Natural killer cell treated with Interleukin-12 subunit alpha and Interleukin-12 subunit beta and Interleukin-15 and Interleukin-18, amount 100 ng/mL, for 72 hours (primary cell): ENCODE measurements around the gene PTPN3. TPM values are rescaled to one million over a fixed set of nuclear protein-coding genes. Genes with fewer than 3 reads are reported as not detected.

Experiments used
- ATAC-seq, 2 donors: fragments of 150-1000 bp; cut with Tn5 transposase in 1 of 2; sonication (Bioruptor Pico), chemical (Tn5 transposase) in 1 of 2; 2 replicates each; pipeline ENCODE4 v1.10.0; 2021
- DNase-seq: peaks from one replicate; pipeline ENCODE4 v3.0.0; 2022; ENCODE audit warnings: low spot score
- H3K27ac Mint-ChIP-seq, 2 donors: 1 replicate in 1 of 2; 2 replicates in 1 of 2; pipeline ENCODE4 v1.8.0; 2022; ENCODE audit warnings: mixed read lengths in 2 of 2, mild to moderate bottlenecking in 1 of 2, moderate library complexity in 1 of 2
- H3K27me3 Mint-ChIP-seq, 2 donors: 1 replicate in 1 of 2; 2 replicates in 1 of 2; pipeline ENCODE4 v1.8.0; 2022; ENCODE audit warnings: mixed read lengths in 2 of 2
- H3K36me3 Mint-ChIP-seq: one replicate; pipeline ENCODE4 v1.8.0; 2022; ENCODE audit warnings: mixed read lengths
- H3K4me1 Mint-ChIP-seq, 2 donors: 1 replicate in 1 of 2; 2 replicates in 1 of 2; pipeline ENCODE4 v1.8.0; 2022; ENCODE audit warnings: low read depth in 2 of 2, mixed read lengths in 2 of 2, mild to moderate bottlenecking in 1 of 2
- H3K4me3 Mint-ChIP-seq: one replicate; pipeline ENCODE4 v1.8.0; 2022; ENCODE audit warnings: mixed read lengths
- H3K9me3 Mint-ChIP-seq: 2 replicates; pipeline ENCODE4 v1.8.0; 2022; ENCODE audit warnings: mixed read lengths
- total RNA-seq, 2 donors: library from RNA; stranded (reverse); gene quantifications; one replicate each; pipeline ENCODE4 v1.2.3, GENCODE V29; 2022

PTPN3 gene
- total RNA-seq, 2 donors from 2014 or later, result 0.12 to 0.81 TPM

DNA sequence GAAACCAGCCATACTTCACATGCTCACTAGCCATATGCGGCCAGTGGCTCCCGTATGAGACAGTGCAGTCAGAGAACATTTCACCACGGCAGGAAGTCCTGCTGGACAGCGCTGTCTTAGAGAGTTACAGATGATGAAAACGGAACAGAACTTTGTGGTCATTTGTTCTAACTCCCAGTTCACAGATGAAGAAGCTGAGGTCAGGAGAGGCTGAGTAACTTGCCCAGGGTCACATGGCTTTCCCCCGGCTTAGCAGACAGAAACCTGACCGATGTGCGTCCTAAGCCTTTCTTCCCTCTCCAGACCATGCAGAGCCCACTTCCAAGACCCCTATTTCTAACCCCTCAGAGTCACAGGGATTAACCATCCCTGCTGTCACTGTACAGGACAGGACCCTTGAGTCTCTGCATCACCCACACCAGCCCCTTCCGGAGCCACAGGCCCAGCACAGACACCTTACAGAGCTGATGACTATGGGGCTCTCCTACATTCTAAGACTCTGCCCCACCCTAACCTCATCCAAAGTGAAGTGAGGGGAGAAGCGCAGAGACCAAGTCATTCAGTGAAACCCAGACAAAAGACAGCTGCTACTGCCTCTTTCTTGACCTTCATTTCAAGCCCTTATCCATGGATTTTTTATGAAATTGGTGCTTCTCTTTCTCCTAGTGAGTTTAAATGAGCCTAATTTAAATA, 86.9 kb downstream of the PTPN3 start:
- Mint-ChIP-seq H3K36me3 (no peaks in the 10 kb centered on the region), H3K27ac (peak overlapping the region in 1 of 2 donors; percentile 27), H3K27me3 (peaks cover 15 to 17% of the 10 kb centered on the region in 2 donors), H3K4me3 (peak overlapping the region; percentile 55), H3K4me1 (no peaks in the 10 kb centered on the region), H3K9me3 (no peaks in the 10 kb centered on the region)
- no peak for DNase-seq
- ATAC-seq, result peak; percentile 40 to 70

- DNase-seq (no peak), ATAC-seq (no peak)
- Mint-ChIP-seq H3K9me3 (no peaks in the 10 kb centered on the region), H3K27ac (no peak overlapping the region), H3K27me3 (peaks cover 9 to 10% of the 10 kb centered on the region in 2 donors), H3K4me1 (no peaks in the 10 kb centered on the region), H3K36me3 (no peaks in the 10 kb centered on the region), H3K4me3 (no peak overlapping the region)
Measured at GRCh38 chr9:109409773-109410397, 88.2 kb downstream of the PTPN3 start.

DNA sequence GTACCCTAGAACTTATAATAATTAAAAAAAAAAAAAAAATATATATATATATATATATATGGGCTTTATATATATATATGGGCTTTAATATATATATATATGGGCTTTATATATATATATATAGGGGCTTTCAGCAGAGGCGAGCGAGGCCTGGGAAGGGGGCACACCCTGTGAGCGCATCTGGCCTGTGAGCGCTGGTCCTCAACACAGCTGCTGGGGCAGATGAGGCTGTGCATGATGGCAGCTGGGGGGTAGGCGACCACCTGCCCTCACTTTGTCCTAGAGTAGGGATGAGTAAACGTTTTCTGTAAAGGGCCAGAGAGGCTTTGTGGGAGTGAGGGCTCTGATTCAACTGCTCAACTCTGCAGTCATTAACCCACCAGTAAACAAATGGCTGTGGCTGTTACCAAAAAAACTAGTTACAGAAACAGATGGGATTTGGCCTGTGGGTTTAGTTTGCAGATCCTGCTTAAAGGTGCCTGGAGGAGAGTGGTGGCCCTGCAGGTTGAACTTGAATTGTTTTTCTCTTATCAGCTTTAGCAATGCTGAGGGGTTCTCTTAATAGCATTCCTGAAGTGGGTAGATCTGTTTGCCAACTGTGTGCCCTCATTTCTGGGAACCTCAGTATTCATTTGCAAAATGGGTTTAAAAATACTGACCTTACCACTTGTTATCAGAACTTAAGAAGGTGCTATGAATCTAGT, 89.2 kb downstream of the PTPN3 start:
- Mint-ChIP-seq H3K9me3 (no peaks in the 10 kb centered on the region), H3K27ac (no peak overlapping the region), H3K4me1 (no peaks in the 10 kb centered on the region), H3K27me3 (peaks cover 12 to 17% of the 10 kb centered on the region in 2 donors), H3K4me3 (no peak overlapping the region), H3K36me3 (no peaks in the 10 kb centered on the region)
- ATAC-seq, result no peak
- DNase-seq, result no peak

DNA sequence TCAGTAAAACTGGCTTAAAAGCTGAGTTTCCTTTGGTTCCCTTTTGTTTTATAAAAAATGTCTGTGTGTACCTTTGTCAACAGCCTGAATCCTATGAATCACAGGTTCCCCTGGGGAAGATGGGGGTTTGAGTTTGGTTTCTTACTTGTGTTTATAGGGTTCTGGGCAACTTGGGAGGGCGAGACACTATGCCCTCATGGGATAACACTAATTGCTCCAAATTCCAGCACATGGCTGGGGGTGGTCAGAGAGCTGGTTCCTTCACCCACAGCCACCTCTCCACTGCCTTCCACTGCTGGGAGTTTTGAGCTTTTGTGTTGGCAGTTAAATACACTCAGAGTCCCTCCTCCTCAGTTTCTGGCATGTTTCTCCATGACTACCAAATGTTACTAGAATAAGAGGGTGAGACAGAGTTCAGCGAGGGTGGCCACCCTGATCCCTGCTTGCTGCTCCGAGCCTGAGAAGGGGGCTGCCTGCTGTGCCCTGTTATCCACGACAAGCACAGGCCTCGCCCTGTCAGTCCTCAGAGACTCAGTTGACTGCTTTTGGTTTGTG, 94.3 kb downstream of the PTPN3 start:
- Mint-ChIP-seq H3K27ac (no peak overlapping the region), H3K4me3 (no peak overlapping the region), H3K9me3 (no peaks in the 10 kb centered on the region), H3K27me3 (peaks cover 15 to 17% of the 10 kb centered on the region in 2 donors), H3K4me1 (peaks cover 3 to 5% of the 10 kb centered on the region in 2 donors), H3K36me3 (no peaks in the 10 kb centered on the region)
- no peak for ATAC-seq
- no peak for DNase-seq

- H3K9me3 Mint-ChIP-seq, result no peaks in the 10 kb centered on the region
- ATAC-seq (no peak), DNase-seq (no peak)
- no peak overlapping the region for H3K27ac Mint-ChIP-seq
- peaks cover 22 to 24% of the 10 kb centered on the region in 2 donors for H3K27me3 Mint-ChIP-seq
- no peak overlapping the region for H3K4me3 Mint-ChIP-seq
- H3K4me1 Mint-ChIP-seq, result peaks cover 3 to 5% of the 10 kb centered on the region in 2 donors
- H3K36me3 Mint-ChIP-seq, result no peaks in the 10 kb centered on the region
Measured at GRCh38 chr9:109403116-109403515, 95.0 kb downstream of the PTPN3 start.

DNA sequence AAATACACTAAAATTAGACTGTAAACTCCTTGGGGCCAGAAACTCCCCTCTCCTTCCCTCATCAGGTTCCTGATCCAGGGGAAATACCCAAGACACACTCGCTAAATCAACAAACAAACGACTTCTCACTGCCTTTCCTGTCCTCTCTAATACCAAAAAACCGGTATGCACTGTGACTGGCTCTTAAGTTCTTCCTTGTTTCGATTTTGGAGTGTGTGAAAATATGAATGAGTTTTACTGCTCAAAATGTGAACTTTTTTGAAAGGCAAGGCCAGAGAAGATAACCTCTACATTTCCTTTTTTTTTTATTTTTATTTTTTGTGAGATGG, 96.2 kb downstream of the PTPN3 start:
- Mint-ChIP-seq H3K9me3 (no peaks in the 10 kb centered on the region), H3K4me3 (no peak overlapping the region), H3K36me3 (no peaks in the 10 kb centered on the region), H3K27me3 (peaks cover 24 to 25% of the 10 kb centered on the region in 2 donors), H3K4me1 (peaks cover 3 to 5% of the 10 kb centered on the region in 2 donors), H3K27ac (no peak overlapping the region)
- no peak for ATAC-seq
- DNase-seq, result no peak

DNA sequence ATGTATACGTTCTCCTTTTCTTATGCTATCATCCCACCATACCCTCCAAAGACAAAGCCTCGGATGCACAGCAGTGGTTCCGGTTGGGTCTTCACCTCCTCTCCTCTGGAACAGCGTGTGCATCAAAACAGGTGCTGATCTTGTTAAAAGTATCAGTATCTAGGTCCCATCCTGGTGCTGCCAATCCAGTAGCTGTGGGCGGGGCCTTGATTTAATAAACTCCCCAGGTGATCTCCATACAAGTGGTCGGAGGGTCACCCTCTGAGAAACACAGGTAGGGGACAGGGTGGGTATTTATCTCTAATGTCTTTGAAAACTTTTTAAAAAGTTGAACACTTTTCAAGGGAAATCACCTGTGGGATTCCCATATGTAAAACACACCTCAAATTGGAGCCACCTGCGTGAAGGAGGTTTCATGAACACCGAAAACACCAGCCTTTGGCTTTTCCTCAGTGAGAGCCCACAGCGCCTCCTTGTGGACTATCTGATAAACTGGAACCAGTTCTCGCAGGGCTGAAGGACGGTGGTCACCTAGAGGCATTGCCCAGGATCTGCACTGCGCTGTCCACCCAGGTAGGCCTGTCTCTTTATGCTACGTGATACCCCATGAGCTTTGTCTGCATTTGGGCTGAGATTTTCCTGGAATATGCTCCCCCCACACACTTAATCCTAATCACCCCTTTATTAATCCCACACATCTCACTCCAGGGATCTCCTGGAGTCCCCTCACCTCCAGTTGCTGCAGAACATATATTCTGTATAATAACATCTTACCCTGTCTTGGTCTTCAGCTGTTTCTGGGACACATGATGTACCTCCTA, 96.7 kb downstream of the PTPN3 start:
- no peaks in the 10 kb centered on the region for H3K9me3 Mint-ChIP-seq
- DNase-seq (no peak), ATAC-seq (peak in 1 of 2 donors; percentile 37)
- H3K36me3 Mint-ChIP-seq, result no peaks in the 10 kb centered on the region
- no peak overlapping the region for H3K27ac Mint-ChIP-seq
- peaks cover 3 to 5% of the 10 kb centered on the region in 2 donors for H3K4me1 Mint-ChIP-seq
- peaks cover 28 to 30% of the 10 kb centered on the region in 2 donors for H3K27me3 Mint-ChIP-seq
- no peak overlapping the region for H3K4me3 Mint-ChIP-seq

DNA sequence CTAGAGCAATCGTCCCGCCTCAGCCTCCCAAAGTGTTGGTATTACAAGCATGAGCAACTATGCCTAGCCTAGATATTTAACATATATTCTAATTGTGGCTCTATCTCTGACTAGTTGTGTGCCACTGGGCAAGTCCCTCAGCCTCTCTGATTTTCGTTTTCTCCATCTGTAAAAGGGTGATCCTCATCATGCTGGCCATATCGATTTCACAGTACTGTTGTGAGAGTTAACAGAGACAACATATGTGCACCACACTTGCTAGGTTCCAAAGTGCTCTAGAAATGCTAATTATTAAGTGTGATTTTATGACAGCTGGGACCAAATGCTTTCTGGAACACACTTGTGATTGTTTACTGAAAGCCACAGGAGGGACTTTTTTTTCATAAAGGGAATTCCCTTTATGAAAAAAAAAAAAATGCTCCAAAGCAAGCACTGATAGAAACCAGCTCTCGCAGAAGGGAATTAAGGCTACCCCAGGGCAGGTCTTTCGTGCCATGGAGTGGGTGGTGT, 98.8 kb downstream of the PTPN3 start:
- Mint-ChIP-seq H3K9me3 (no peaks in the 10 kb centered on the region), H3K4me3 (no peak overlapping the region), H3K27ac (no peak overlapping the region), H3K36me3 (no peaks in the 10 kb centered on the region), H3K4me1 (peaks cover 3 to 5% of the 10 kb centered on the region in 2 donors), H3K27me3 (peaks cover 31 to 36% of the 10 kb centered on the region in 2 donors)
- no peak for DNase-seq
- ATAC-seq, result no peak

DNA sequence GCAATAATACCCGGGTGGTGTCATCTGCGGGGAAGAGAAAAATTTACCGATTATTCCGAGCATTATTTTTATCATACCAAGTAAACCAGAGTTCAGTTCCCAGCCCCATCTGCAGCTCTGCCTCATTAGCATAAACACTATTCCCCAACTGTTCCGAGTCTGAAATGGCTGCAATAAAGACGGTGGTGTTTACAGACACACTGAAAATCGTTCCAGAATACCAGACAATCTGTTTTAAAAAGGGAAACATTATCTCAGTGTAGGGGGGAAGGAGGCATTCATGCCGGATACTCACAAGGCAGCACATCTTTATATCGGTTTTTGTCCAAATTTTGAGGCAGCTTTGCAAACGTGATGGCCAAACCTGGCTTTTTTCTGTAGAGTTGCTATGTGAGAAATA, 106.9 kb downstream of the PTPN3 start:
- DNase-seq (no peak), ATAC-seq (no peak)
- Mint-ChIP-seq H3K27ac (no peak overlapping the region), H3K9me3 (no peaks in the 10 kb centered on the region), H3K27me3 (peaks cover 22 to 29% of the 10 kb centered on the region in 2 donors), H3K4me3 (no peak overlapping the region), H3K4me1 (no peaks in the 10 kb centered on the region), H3K36me3 (no peaks in the 10 kb centered on the region)

DNA sequence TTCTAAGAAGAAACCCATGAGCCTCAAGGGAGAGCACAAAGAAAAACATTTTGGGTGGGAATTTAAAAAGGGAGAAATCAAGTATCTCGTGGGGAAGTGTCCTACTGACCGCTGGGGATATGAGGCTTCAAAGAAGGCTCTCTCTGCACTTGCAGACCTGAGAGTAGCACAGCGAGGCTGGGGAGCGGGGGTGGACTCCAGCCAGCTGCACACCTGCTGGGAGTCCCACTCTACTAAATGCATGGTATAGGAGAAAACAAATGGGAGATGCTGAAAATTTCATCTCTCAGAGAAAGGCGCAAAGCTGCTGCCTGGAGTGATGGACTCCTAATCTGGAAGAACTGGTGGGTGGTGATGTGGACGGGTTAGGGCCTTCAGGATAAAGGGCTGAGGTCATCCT, 110.3 kb downstream of the PTPN3 start:
- Mint-ChIP-seq H3K36me3 (no peaks in the 10 kb centered on the region), H3K4me3 (no peak overlapping the region), H3K4me1 (no peaks in the 10 kb centered on the region), H3K9me3 (no peaks in the 10 kb centered on the region), H3K27ac (no peak overlapping the region), H3K27me3 (peaks cover 24 to 28% of the 10 kb centered on the region in 2 donors)
- ATAC-seq (no peak), DNase-seq (no peak)

- Mint-ChIP-seq H3K4me1 (no peaks in the 10 kb centered on the region), H3K9me3 (no peaks in the 10 kb centered on the region), H3K4me3 (no peak overlapping the region), H3K36me3 (no peaks in the 10 kb centered on the region), H3K27ac (no peak overlapping the region), H3K27me3 (peaks cover 28 to 34% of the 10 kb centered on the region in 2 donors)
- ATAC-seq (no peak), DNase-seq (no peak)
Measured at GRCh38 chr9:109387206-109387605, 110.9 kb downstream of the PTPN3 start.

DNA sequence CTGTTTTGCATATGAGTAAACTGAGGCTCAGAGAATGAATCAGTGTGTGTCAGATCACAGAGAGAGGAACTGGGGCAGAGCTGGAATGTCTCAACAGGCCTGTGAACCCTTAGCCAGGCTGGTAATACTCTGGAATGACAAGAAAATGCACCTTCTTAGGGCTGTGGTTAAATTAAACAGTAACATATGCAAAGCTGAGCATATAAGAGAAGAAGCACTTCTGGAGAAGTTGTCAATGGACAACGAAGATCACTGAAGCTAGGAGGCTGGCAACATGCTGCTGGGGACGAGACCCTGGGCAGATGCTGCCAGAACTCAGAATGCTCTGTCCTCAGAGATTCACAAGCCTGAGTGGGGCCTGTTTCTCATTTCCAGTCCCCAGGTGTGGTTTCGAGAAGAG, 112.6 kb downstream of the PTPN3 start:
- Mint-ChIP-seq H3K27ac (no peak overlapping the region), H3K4me1 (no peaks in the 10 kb centered on the region), H3K4me3 (no peak overlapping the region), H3K9me3 (no peaks in the 10 kb centered on the region), H3K36me3 (no peaks in the 10 kb centered on the region), H3K27me3 (peaks cover 28 to 34% of the 10 kb centered on the region in 2 donors)
- no peak for ATAC-seq
- no peak for DNase-seq

GRCh38 chr9:109383947-109384346, 114.2 kb downstream of the PTPN3 start:
- DNase-seq, result no peak
- Mint-ChIP-seq H3K27ac (no peak overlapping the region), H3K4me1 (no peaks in the 10 kb centered on the region), H3K4me3 (no peak overlapping the region), H3K36me3 (no peaks in the 10 kb centered on the region), H3K9me3 (no peaks in the 10 kb centered on the region), H3K27me3 (peaks cover 28 to 34% of the 10 kb centered on the region in 2 donors)
- ATAC-seq, result no peak
